ENCODE data around the gene MRM2.

DNA sequence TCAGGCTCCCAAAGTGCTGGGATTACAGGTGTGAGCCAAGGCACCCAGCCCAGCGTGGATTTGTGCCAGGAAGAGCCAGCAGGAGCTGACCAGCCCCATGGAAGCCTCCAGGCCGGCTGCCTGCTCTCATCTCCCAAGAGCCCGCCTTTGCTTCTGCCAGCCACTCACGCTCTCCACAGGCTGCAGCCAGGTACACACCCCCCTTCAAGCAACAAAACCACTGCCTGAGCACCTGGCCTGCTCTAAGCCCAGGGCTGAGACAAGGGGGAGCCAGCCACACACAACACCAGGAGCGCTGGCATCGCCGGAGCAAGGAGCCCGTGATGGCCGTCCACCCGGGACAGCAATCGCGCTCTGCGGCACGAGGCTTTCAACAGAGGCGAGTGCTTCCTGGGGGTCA lies 43.8 kb downstream of the MRM2 start:
- no peak for TF ChIP-seq ZFX (IDR thresholded peaks at IDR 0.05; ENCODE audit: borderline replicate concordance)
- TF ChIP-seq CTCF (IDR thresholded peaks at IDR 0.05), result no peak
